OCI-LY7 (cell line): Measurements from ENCODE around the gene ADCY1. TPM values are rescaled to one million over a fixed set of nuclear protein-coding genes. Genes with fewer than 3 reads are reported as not detected.

Experiments
- BruUV-seq: library from RNA; stranded (reverse); fragments of 400-500 nt; replicated peaks from 2 replicates; lab custom pipeline; 2021; lab: Mats Ljungman, UMichigan
- CTCF ChIA-PET: fragments of 300-600 bp; sonication (Branson Sonifier 250); formaldehyde crosslinking; loops from one replicate; lab custom pipeline; 2022; ENCODE audit warnings: antibody characterized with exemption; ENCODE audit not compliant: unreplicated experiment; lab: Charles Lee
- POLR2A ChIA-PET: fragments of 300-600 bp; sonication (Branson Sonifier 250); formaldehyde crosslinking; loops from one replicate; lab custom pipeline; 2022; ENCODE audit warnings: antibody characterized with exemption; lab: Charles Lee
- DNase-seq: peaks from one replicate; pipeline ENCODE4 v3.0.0-alpha.2; 2015; ENCODE audit warnings: low spot score
- H2AFZ ChIP-seq: fragments of 200-600 bp; sonication (generic), shearing (Covaris generic); 2 replicates; pipeline ENCODE4 v1.6.1; 2014; ENCODE audit warnings: mild to moderate bottlenecking, antibody characterized with exemption, low read length, moderate library complexity
- H3K27ac ChIP-seq: fragments of 200-600 bp; sonication (generic); 2 replicates; pipeline ENCODE4 v1.5.1; 2014; ENCODE audit warnings: mixed run types, low read depth, mild to moderate bottlenecking, moderate library complexity, low read length, inconsistent platforms; ENCODE audit not compliant: poor library complexity, severe bottlenecking
- H3K36me3 ChIP-seq: fragments of 200-600 bp; sonication (generic); 2 replicates; pipeline ENCODE4 v1.6.1; 2014; ENCODE audit warnings: mild to moderate bottlenecking, antibody characterized with exemption, low read length, moderate library complexity, mixed read lengths; ENCODE audit not compliant: insufficient read depth
- H3K4me1 ChIP-seq: fragments of 200-600 bp; sonication (generic); 2 replicates; pipeline ENCODE4 v1.5.1; 2014; ENCODE audit warnings: mild to moderate bottlenecking, low read length; ENCODE audit not compliant: insufficient read depth, poor library complexity, severe bottlenecking
- H3K4me2 ChIP-seq: fragments of 200-600 bp; sonication (generic); 2 replicates; pipeline ENCODE4 v1.6.1; 2014; ENCODE audit warnings: mild to moderate bottlenecking, low read length
- H3K4me3 ChIP-seq: fragments of 200-600 bp; sonication (generic); 2 replicates; pipeline ENCODE4 v1.5.1; 2014; ENCODE audit warnings: mild to moderate bottlenecking, low read depth, low read length; ENCODE audit not compliant: poor library complexity, severe bottlenecking
- H3K79me2 ChIP-seq: fragments of 200-600 bp; sonication (generic); 2 replicates; pipeline ENCODE4 v1.6.1; 2016; ENCODE audit warnings: low read depth, mild to moderate bottlenecking, low read length, moderate library complexity, mixed read lengths; ENCODE audit not compliant: insufficient read depth
- H3K9me2 ChIP-seq: fragments of 200-600 bp; sonication (generic); 2 replicates; pipeline ENCODE4 v1.6.1; 2016; ENCODE audit warnings: mild to moderate bottlenecking, low read length, mixed read lengths; ENCODE audit not compliant: insufficient read depth
- H3K9me3 ChIP-seq: fragments of 200-600 bp; sonication (generic); 2 replicates; pipeline ENCODE4 v1.6.1; 2014; ENCODE audit warnings: mild to moderate bottlenecking, mixed run types, low read length, mixed read lengths
- H4K20me1 ChIP-seq: fragments of 200-600 bp; sonication (generic); 2 replicates; pipeline ENCODE4 v1.6.1; 2014; ENCODE audit warnings: mild to moderate bottlenecking, antibody characterized with exemption, low read length, moderate library complexity, mixed read lengths; ENCODE audit not compliant: insufficient read depth
- EZH2phosphoT487 ChIP-seq: fragments of 200-600 bp; sonication (generic); IDR thresholded peaks from 2 replicates; pipeline ENCODE4 v1.6.1; 2018; ENCODE audit warnings: low read depth, borderline replicate concordance, mild to moderate bottlenecking, mixed run types, antibody characterized with exemption, low read length, moderate library complexity, mixed read lengths
- intact Hi-C: fragments of 100-400 bp; cut with micrococcal nuclease; formaldehyde crosslinking; loops from one replicate; pipeline ENCODE4 v1.10.0; 2022; ENCODE audit not compliant: unreplicated experiment
- total RNA-seq, 2 experiments: library from RNA; depleted of rRNA in 1 of 2; stranded (reverse); fragments of >200 nt in 1 of 2; shearing (Covaris generic) in 1 of 2; gene quantifications; 2 replicates each; pipeline ENCODE4 v1.2.3, GENCODE V29; 2014 to 2022
- TF ChIP-seq, protein P1 (sequence below): fragments of 200-600 bp; sonication (generic); conservative IDR thresholded peaks from 2 replicates; pipeline ENCODE4 v1.5.1; 2014; ENCODE audit warnings: mild to moderate bottlenecking, antibody characterized with exemption, low read length, moderate library complexity, mixed read lengths

ADCY1 gene
- total RNA-seq, 2 experiments from 2014 or later: 0.13 TPM; not detected in 1

DNA sequence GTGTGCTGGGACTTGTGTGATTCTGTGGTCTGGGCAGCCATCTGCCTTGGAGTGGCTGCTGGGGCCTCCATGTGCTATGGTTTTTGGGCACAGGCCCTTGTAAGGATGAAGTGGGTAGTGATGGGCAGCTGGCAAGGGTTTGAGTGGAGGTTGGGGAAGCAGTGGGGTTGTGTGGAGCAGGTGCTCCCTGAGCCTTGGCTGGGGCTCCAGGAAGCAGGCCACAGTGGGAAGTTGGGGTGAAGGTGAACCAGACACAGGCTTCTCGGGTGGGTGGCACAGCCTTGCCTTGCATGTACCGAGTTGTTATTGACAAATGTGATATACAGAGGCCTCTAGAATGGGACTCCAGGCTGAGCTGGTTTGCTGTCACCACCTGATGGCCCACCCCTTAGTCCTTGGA is 82.3 kb downstream of the ADCY1 start:
- Histone ChIP-seq H3K36me3 (no peaks in the 10 kb centered on the region), H3K79me2 (no peaks in the 10 kb centered on the region), H3K4me1 (no peaks in the 10 kb centered on the region), H3K4me2 (no peak overlapping the region), H4K20me1 (no peaks in the 10 kb centered on the region), H3K9me3 (no peaks in the 10 kb centered on the region), H3K9me2 (no peaks in the 10 kb centered on the region), H3K27ac (no peak overlapping the region), H3K4me3 (no peak overlapping the region), H2AFZ (no peak overlapping the region)
- CTCF ChIA-PET: no interaction called here
- POLR2A ChIA-PET: no interaction called here
- TF ChIP-seq, protein P1, sequence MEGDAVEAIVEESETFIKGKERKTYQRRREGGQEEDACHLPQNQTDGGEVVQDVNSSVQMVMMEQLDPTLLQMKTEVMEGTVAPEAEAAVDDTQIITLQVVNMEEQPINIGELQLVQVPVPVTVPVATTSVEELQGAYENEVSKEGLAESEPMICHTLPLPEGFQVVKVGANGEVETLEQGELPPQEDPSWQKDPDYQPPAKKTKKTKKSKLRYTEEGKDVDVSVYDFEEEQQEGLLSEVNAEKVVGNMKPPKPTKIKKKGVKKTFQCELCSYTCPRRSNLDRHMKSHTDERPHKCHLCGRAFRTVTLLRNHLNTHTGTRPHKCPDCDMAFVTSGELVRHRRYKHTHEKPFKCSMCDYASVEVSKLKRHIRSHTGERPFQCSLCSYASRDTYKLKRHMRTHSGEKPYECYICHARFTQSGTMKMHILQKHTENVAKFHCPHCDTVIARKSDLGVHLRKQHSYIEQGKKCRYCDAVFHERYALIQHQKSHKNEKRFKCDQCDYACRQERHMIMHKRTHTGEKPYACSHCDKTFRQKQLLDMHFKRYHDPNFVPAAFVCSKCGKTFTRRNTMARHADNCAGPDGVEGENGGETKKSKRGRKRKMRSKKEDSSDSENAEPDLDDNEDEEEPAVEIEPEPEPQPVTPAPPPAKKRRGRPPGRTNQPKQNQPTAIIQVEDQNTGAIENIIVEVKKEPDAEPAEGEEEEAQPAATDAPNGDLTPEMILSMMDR: no peak
- BruUV-seq: no TSS peak
- intact Hi-C loops: no loop called here
- DNase-seq: no peak

DNA sequence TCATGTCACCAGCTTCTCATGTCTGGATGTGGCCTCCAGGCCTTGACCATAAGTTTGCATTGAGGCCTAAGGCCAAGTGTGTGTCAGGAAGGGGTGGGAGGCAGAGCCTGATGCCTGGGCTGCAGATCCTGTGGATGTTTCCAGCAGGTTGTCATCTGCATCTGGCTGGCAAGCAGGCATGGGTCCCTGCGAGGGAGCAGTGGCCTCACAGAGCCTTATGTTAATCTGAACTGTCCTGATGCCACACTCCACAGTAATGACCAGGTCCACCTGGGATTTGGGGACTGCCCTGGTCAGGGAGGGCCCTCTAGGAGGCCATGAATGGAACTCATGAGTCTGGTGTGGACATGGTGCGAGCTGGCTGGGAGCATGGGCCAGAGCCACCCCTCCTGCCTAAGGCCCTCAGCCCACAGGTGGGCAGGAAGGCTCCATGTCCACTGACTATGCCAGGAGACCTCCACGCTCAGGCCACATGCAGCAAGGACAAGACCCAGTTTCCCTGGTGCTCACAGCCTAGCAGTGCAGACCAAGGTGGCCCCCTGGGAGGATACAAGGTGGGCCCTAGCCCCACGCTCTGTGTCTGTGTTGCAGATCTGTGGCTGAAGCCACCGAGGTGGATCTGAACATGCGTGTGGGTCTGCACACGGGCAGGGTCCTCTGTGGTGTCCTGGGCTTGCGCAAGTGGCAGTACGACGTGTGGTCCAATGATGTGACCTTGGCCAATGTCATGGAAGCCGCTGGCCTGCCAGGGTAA is 83.1 kb downstream of the ADCY1 start:
- Histone ChIP-seq H3K27ac (no peak overlapping the region), H3K4me2 (no peak overlapping the region), H3K4me3 (no peak overlapping the region), H3K79me2 (no peaks in the 10 kb centered on the region), H3K9me3 (no peaks in the 10 kb centered on the region), H4K20me1 (no peaks in the 10 kb centered on the region), H3K4me1 (no peaks in the 10 kb centered on the region), H3K9me2 (no peaks in the 10 kb centered on the region), H3K36me3 (no peaks in the 10 kb centered on the region), H2AFZ (no peak overlapping the region)
- intact Hi-C loops: no loop called here
- BruUV-seq: no TSS peak
- ChIA-PET CTCF (no interaction called here), POLR2A (no interaction called here)
- DNase-seq: no peak
- TF ChIP-seq, protein P1: no peak
- TF ChIP-seq EZH2phosphoT487: no peak

DNA sequence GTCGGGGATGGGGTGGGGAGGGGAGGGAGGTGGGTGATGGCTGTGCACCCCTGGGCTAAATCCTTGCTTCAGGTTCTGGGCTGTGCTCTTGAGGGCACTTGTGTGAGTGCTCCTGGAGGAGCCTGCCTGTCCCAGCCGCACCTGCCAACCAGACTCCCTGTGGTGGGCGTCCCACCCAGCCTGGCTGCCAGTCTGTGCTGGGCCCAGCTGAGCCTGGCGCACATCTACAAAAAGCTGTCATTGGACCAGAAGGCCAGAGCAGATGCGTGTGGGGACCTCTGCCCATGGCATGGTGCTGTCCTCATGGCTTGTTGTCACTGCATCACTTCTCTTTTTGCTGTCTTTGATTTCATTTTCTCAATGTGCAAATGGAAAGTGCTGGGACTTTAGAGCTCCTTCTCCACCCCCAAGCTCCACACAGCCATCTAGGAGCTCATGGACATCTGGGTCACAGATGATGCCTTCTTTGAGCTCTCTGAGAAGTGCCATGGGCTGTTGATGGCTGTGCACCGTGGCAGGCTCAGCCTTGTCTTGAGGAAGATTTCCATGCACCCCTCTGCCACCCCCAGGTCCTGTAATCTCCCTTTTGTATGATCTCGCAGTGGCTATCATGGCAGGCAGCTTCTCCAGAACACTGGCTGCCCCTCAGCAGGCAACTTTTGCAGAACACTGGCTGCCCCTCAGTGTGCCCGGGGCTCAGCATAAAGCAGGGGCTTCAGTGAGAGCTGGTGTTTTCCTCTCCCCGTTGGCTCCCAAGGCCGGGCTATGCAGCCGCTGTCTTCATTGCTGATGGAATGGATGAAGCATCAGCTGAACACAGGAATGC is 83.9 kb downstream of the ADCY1 start:
- no peaks in the 10 kb centered on the region for H3K9me3 ChIP-seq
- TF ChIP-seq EZH2phosphoT487: no peak
- TF ChIP-seq, protein P1: no peak
- no peak overlapping the region for H2AFZ ChIP-seq
- no peaks in the 10 kb centered on the region for H4K20me1 ChIP-seq
- BruUV-seq: no TSS peak
- CTCF ChIA-PET: no interaction called here
- no peaks in the 10 kb centered on the region for H3K9me2 ChIP-seq
- no peaks in the 10 kb centered on the region for H3K36me3 ChIP-seq
- no peaks in the 10 kb centered on the region for H3K79me2 ChIP-seq
- H3K4me3 ChIP-seq: no peak overlapping the region
- H3K27ac ChIP-seq: no peak overlapping the region
- no peak for DNase-seq
- no peak overlapping the region for H3K4me2 ChIP-seq
- intact Hi-C loops: no loop called here
- H3K4me1 ChIP-seq: no peaks in the 10 kb centered on the region
- POLR2A ChIA-PET: no interaction called here
